SK-N-MC (cell line): ENCODE results near the gene OR52H1.

Experiments used
- EZH2 ChIP-seq: fragments of 200-600 bp; sonication (generic); IDR thresholded peaks from one replicate; pipeline ENCODE4 v1.6.1; 2017; ENCODE audit warnings: antibody characterized with exemption
- POLR2AphosphoS5 ChIP-seq: IDR thresholded peaks from 2 replicates; pipeline ENCODE4 v1.6.1; 2012; ENCODE audit warnings: mild to moderate bottlenecking, low read depth, low read length, borderline replicate concordance

- no peak for TF ChIP-seq POLR2AphosphoS5
- no peak for TF ChIP-seq EZH2
Measured at GRCh38 chr11:5580577-5580976, 32.2 kb upstream of the OR52H1 start, which contains the start of gene OR52B6.
